ENCODE data around the gene EML6.

GRCh38 chr2:54815148-54815539 is 91.7 kb downstream of the EML6 start:
- TF ChIP-seq CTCF (IDR thresholded peaks at IDR 0.05) (no peak), JUNB (IDR thresholded peaks at IDR 0.05) (no peak), ESRRA (IDR thresholded peaks at IDR 0.05; ENCODE audit: borderline replicate concordance, low read length) (no peak)

Data from A549 (cell line).